ENCODE data around the gene ATCAY. TPM values are rescaled to one million over a fixed set of nuclear protein-coding genes. Genes with fewer than 3 reads are reported as not detected.
"Not testable (repeated sequence)": the region's sequence is repeated elsewhere in the genome, so short reads cannot be mapped to it uniquely, and the experiment has no call there.

ATCAY gene
- total and polyA plus RNA-seq, 2 of the 4 experiments (the other 2 are of a cell fraction): 0.31 to 0.36 TPM

DNA sequence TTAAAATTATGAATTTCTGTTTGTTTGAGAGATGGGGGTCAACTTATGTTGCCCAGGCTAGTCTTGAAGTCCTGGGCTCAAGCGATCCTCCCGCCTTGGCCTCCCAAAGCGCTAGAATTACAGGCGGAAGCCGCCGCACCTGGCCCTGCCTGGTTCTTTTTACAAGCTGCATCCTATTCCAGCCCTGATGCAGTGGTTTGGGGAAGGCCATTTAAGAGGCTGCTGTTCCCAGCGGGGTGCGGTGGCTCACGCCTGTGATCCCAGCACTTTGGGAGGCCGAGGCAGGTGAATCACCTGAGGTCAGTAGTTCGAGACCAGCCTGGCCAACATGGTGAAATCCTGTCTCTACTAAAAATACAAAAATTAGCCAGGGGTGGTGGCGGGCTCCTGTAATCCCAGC, 87.5 kb downstream of the ATCAY start:
- POLR2A ChIA-PET (ENCODE audit: unreplicated experiment): interaction anchor here (0.6 to 0.8 kb wide), 2 partner anchors 20 to 172 kb away, joined by 3 to 6 read pairs; no protein-coding TSS in a partner anchor
- H2AK5ac ChIP-seq (ENCODE audit: low read depth, low read length): peak overlapping the region; percentile 77
- in situ Hi-C loops (cut with MboI; ENCODE audit: low sequenced_read_pairs); DNase-seq; H3K4me3 ChIP-seq (ENCODE audit: insufficient read depth, low read depth, low read length); dilution Hi-C loops (cut with HindIII; ENCODE audit: low sequenced_read_pairs, unreplicated experiment); H3K4me2 ChIP-seq (ENCODE audit: low read depth, low read length); H2AK9ac ChIP-seq (replicated peaks; ENCODE audit: low read depth, low read length, poor library complexity); H3K4me1 ChIP-seq (ENCODE audit: control insufficient read depth, insufficient read depth, low read length); H2AFZ ChIP-seq (replicated peaks; ENCODE audit: low read length, poor library complexity); H3K9me3 ChIP-seq (ENCODE audit: control insufficient read depth, insufficient read depth, low read length); ATAC-seq (ENCODE audit: low read depth); H4K5ac ChIP-seq (ENCODE audit: low read depth, low read length); H3K27me3 ChIP-seq (ENCODE audit: control insufficient read depth, insufficient read depth, low read length): not testable (repeated sequence)
- H4K8ac ChIP-seq (ENCODE audit: low read depth in 2 of 2, low read length in 2 of 2): peak overlapping the region; percentile 12 to 84; a peak in 1 of 4 replicates
- H4K20me1 ChIP-seq (ENCODE audit: insufficient read depth, low read length): peaks cover 92% of the 10 kb centered on the region
- H3K4ac ChIP-seq (ENCODE audit: low read depth, low read length): peak overlapping the region; percentile 64
- H3K18ac ChIP-seq (ENCODE audit: low read depth, low read length): peak overlapping the region; percentile 36; the same call in 1 of the 2 replicates
- BruUV-seq (replicated peaks): TSS peak; percentile 37
- H3K27ac ChIP-seq (ENCODE audit: insufficient read depth, low read length): peak overlapping the region; percentile 78
- intact Hi-C loops (cut with micrococcal nuclease): loop anchor here (5.0 kb wide), 1 partner anchor 301 kb away; no protein-coding TSS in a partner anchor
- CTCF ChIA-PET: interaction anchor here (2.2 kb wide), 1 partner anchor 20 kb away, joined by 8 read pairs; no protein-coding TSS in a partner anchor
- H3K79me1 ChIP-seq (ENCODE audit: low read depth in 1 of 2, low read length in 2 of 2): peaks cover 5 to 56% of the 10 kb centered on the region in 2 experiments; a peak in 2 of 4 replicates
- H2BK120ac ChIP-seq (ENCODE audit: low read depth, low read length): peak overlapping the region; percentile 64; the same call in 1 of the 2 replicates
- H4K91ac ChIP-seq (ENCODE audit: insufficient read depth, low read depth, low read length): peak overlapping the region; percentile 35; the same call in 1 of the 2 replicates
- 0 out of 2 replicates have a peak, but pooled peaks cover 16% of the 10 kb centered on the region for H3K9me1 ChIP-seq (ENCODE audit: insufficient read depth, low read length)
- peak overlapping the region; percentile 68; the same call in 1 of the 2 replicates for H3K56ac ChIP-seq (ENCODE audit: extremely low read depth, insufficient read depth, low read length)
- WGBS, 2 experiments (ENCODE audit: extremely low coverage in 2 of 2, insufficient read length in 1 of 2): 89% methylated on average over 3 of the region's 12 CpGs; no CpG with 5 or more reads in 1 of the 2 experiments
- H3K23ac ChIP-seq (ENCODE audit: low read depth, low read length): peak overlapping the region; percentile 59; the same call in 1 of the 2 replicates
- H3K9ac ChIP-seq (ENCODE audit: low read depth, low read length): peak overlapping the region; percentile 43
- H3K14ac ChIP-seq (replicated peaks; ENCODE audit: low read depth, low read length): peak overlapping the region; percentile 67
- peaks cover 55% of the 10 kb centered on the region for H3K36me3 ChIP-seq (ENCODE audit: control insufficient read depth, insufficient read depth, low read length)
- H2BK5ac ChIP-seq (ENCODE audit: low read depth, low read length, poor library complexity, severe bottlenecking): peak overlapping the region; percentile 76
- peak overlapping the region; percentile 72; the same call in 1 of the 2 replicates for H2BK20ac ChIP-seq (ENCODE audit: low read depth, low read length)
- peak overlapping the region; percentile 84; the same call in 1 of the 3 replicates for H2BK15ac ChIP-seq (ENCODE audit: low read depth, low read length)
